GM12874 (cell line): ENCODE measurements around the gene MECR.

Experiments
- TF ChIP-seq, protein P1 (sequence below): IDR thresholded peaks from 2 replicates; pipeline ENCODE4 v1.5.1; 2011; ENCODE audit warnings: low read depth, mild to moderate bottlenecking, control low read depth, low read length, moderate library complexity; ENCODE audit not compliant: insufficient read depth

MECR gene

DNA sequence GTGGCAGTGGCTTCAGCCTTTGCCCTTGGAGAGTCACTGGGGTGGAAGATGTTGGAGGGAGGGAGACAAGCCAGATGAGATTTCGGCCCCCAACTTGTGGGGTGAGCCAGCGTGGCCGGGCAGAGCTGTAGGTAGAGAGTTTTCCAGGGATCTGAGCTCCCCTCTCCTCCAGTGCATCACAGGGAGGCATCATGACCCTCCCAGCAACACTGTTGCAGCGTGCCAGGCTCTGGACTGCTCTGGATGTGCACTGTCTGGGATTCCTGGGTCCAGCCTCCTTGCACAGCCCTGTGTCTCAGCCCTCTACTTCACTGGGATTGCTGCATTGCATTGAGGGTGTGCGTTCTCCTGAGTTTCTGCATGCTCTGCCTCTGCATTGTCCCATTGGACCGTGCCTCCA lies 14.5 kb upstream of the MECR start:
- TF ChIP-seq, protein P1, sequence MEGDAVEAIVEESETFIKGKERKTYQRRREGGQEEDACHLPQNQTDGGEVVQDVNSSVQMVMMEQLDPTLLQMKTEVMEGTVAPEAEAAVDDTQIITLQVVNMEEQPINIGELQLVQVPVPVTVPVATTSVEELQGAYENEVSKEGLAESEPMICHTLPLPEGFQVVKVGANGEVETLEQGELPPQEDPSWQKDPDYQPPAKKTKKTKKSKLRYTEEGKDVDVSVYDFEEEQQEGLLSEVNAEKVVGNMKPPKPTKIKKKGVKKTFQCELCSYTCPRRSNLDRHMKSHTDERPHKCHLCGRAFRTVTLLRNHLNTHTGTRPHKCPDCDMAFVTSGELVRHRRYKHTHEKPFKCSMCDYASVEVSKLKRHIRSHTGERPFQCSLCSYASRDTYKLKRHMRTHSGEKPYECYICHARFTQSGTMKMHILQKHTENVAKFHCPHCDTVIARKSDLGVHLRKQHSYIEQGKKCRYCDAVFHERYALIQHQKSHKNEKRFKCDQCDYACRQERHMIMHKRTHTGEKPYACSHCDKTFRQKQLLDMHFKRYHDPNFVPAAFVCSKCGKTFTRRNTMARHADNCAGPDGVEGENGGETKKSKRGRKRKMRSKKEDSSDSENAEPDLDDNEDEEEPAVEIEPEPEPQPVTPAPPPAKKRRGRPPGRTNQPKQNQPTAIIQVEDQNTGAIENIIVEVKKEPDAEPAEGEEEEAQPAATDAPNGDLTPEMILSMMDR: no peak

DNA sequence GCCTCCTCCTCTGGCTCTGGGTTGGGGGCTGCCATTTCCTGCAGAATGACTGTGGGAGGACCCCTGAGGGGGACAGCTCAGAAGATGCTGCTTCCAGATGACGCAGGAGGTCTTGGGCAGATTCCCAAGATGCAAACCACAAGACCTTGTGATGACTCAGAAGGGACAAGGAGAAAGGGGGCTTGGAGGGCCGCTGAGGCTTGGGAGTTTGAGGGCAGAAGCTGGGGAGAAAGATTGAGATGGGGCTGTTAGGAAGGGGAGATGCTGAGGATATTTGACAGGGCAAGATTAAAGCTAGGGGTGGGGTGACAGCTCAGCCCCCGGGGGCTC lies 13.1 kb upstream of the MECR start:
- TF ChIP-seq, protein P1: no peak

DNA sequence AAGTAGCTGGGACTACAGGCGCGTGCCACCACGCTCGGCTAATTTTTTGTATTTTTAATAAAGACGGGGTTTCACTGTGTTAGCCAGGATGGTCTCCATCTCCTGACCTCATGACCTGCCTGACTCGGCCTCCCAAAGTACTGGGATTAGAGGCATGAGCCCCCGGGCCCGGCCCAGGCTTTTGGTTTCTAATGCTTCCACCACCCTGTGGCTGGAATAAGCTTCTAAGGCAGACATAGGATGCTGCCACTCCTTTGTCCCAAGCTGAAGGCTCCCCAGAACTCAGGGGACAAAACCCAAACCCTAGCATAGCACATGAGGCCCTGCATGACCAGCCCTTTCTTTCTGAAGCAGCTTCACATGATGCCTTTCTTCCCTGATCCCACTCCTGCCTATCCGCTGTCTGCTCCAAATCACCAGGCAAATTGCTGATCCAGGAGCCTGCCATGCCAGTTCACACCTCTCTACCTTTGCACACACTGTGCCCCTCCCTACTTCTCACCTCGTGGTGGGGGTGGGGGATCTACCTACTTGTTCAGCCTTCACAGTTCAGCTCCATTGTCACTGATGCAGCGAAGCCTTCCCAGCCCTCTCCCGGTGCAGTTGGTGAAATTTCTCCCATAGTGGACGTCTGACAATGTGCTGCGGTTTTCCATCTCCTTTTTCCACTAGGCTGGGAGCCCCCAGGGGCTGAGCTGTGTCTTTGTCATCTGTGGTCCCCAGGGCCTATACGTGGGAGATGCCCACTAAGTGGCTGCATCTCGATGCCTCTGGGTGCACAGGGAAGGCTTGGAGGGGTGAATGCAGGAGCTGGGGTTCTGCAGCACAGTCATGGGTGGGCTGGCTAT lies 12.5 kb upstream of the MECR start:
- TF ChIP-seq, protein P1: no peak

DNA sequence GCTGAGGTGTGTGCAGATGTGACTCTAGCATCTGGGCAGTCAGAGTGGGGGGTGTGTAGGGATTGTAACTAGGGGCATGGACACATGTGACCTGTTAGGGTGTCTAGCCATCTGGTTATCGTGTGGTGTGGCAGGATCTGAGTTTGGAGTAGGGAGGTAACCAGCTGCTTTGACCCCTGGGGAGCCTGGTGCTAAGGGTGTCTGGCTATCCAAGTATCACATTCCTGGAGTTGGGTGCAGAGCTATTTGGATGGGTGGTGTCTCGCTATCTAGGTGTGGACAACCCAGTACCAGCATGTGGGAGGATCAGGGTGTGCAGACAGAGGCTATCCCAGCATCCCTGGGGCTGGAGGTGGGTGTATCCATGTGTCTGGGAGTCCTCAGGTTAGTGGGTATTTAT lies 10.3 kb upstream of the MECR start:
- TF ChIP-seq, protein P1: no peak

DNA sequence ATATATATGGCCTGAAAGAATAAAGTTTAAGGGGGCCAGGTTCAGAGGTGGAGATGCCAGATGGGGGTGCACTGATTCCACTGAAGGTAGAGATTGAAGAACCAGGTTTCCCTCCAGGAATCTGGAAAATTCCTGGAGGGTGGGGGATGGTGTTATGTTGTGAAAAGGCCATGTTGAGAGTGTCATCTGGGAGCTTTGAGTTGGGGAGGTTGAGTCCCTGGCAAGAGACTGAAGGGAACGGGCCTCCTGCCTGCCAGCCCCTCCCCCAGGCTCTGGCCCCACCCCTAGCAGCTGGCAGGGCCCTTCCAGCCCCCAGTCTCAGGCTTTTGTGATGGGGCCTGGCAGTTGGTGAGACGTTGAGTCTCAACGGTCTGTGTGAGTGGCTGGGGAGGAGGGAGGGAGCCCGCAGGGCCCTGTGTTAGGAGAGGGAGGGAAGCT lies 9.7 kb upstream of the MECR start:
- TF ChIP-seq, protein P1: no peak

DNA sequence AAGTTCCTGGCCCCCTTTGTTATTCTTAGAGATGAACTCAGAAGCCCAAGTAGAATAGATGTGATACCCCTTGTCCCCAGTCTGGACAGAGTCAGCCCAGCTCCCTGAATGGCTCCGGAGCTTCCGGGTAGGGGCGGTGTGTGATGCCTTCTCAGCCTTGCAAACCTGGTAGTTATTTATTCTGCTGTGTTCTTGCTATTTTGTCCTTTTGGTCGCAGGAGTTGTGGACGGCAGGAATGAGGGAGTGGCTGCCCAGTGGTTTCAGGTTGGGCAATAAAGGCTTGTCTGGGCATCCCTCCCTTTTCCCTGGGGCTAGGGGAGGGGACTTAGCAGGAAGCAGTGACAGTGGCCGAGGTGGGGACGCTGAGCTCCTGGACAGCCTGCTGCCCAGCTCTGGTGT lies 8.4 kb upstream of the MECR start:
- TF ChIP-seq, protein P1: no peak

DNA sequence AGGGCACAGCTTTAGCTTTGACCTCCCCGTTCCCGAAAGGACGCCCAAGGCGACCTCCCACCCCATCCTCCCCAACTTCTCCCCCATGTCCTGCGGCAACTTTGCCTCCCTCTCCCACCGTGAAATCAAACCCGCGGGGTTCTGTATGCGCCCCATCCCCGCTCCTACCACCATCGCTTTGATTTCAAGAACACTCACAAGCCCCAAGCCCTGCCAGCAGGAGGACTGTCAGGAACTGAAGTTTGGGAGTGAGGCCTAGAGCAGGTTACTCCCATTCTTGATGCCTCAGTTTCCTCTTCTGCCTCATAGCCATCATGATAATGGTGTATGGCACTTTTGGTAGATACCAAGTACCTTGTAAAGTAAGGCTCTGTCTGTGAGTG lies 7.9 kb upstream of the MECR start:
- TF ChIP-seq, protein P1: no peak
